Stomach (tissue), 9 donors: ENCODE measurements around the gene ADGRD1. TPM values are rescaled to one million over a fixed set of nuclear protein-coding genes. Genes with fewer than 3 reads are reported as not detected.

ENCODE experiments used
- DNase-seq, 2 donors: peaks; one replicate each; pipeline versions ENCODE4 v3.0.0 to v3.0.0-alpha.2; 2013 to 2019
- H3K27ac ChIP-seq, 5 donors: fragments of 200-600 bp in 4 of 5; sonication (generic) in 4 of 5; one replicate each; pipeline ENCODE4 v1.5.1; 2013 to 2019; ENCODE audit warnings: mild to moderate bottlenecking in 1 of 5, moderate library complexity in 1 of 5
- H3K27me3 ChIP-seq, 3 donors: fragments of 200-600 bp; sonication (generic); one replicate each; pipeline ENCODE4 v1.5.1; 2017 to 2019; ENCODE audit warnings: mixed run types in 1 of 3
- H3K36me3 ChIP-seq, 4 donors: fragments of 200-600 bp; sonication (generic); 1 replicate in 3 of 4; 2 replicates in 1 of 4; pipeline ENCODE4 v1.5.1; 2016 to 2019
- H3K4me1 ChIP-seq, 4 donors: fragments of 200-600 bp; sonication (generic); one replicate each; pipeline ENCODE4 v1.5.1; 2016 to 2019
- H3K4me3 ChIP-seq, 4 donors: fragments of 200-600 bp; sonication (generic) in 3 of 4; one replicate each; pipeline ENCODE4 v1.5.1; 2016 to 2019; ENCODE audit warnings: mild to moderate bottlenecking in 1 of 4
- H3K9me3 ChIP-seq, 4 donors: fragments of 200-600 bp; sonication (generic); one replicate each; pipeline ENCODE4 v1.5.1; 2016 to 2019
- CTCF ChIP-seq, 7 experiments: fragments of 450-650 bp in 4 of 7; fragments of 200-600 bp in 3 of 7; sonication (generic) in 3 of 7; IDR thresholded peaks; one replicate each; pipeline ENCODE4 v1.5.1; 2016 to 2019; ENCODE audit warnings: antibody characterized with exemption in 7 of 7, control low read depth in 2 of 7, mild to moderate bottlenecking in 1 of 7
- EP300 ChIP-seq: sonication (generic); formaldehyde crosslinking; IDR thresholded peaks from one replicate; pipeline ENCODE4 v1.6.1; 2017; ENCODE audit warnings: antibody characterized with exemption
- POLR2A ChIP-seq, 4 donors: fragments of 450-650 bp; IDR thresholded peaks; one replicate each; pipeline ENCODE4 v1.6.1; 2016; ENCODE audit warnings: antibody characterized with exemption in 4 of 4, control low read depth in 2 of 4, mild to moderate bottlenecking in 1 of 4, moderate library complexity in 1 of 4
- POLR2AphosphoS5 ChIP-seq, 3 donors: sonication (generic); formaldehyde crosslinking; IDR thresholded peaks; one replicate each; pipeline ENCODE4 v1.6.1; 2016; ENCODE audit warnings: antibody characterized with exemption in 3 of 3
- WGBS, 5 donors: extraction: QIAGEN DNeasy Blood & Tissue Kit in 3 of 5; methylation state at CpG; one replicate each; pipeline versions ENCODE4 v1.1.5 to v1.1.7; 2013 to 2018; 5-methylcytosine and 5-hydroxymethylcytosine counted together
- intact Hi-C: fragments of 100-400 bp; cut with DNase I; formaldehyde crosslinking; loops from one replicate; pipeline ENCODE4 v1.15.1; 2023; ENCODE audit warnings: low total_unique reads
- polyA plus RNA-seq, 3 donors: library from polyadenylated mRNA; stranded (reverse); fragments of 200-250 nt; gene quantifications; one replicate each; pipeline ENCODE4 v1.2.3, GENCODE V29; 2013
- total RNA-seq, 5 donors: library from RNA; depleted of rRNA; stranded (reverse); fragments of >200 nt; gene quantifications; one replicate each; pipeline versions ENCODE4 v1.1.0 to v1.2.3, GENCODE V29; 2014 to 2016
- donor health status: healthy with polysubstance abuse.
- donor health status: Bipolar disorder and iron deficiency.
- donor health status: healthy.

ADGRD1 gene
- total and polyA plus RNA-seq, 8 donors: 3.7 to 43.8 (median 15.4) TPM

GRCh38 chr12:130981074-130981742 is 27.5 kb downstream of the ADGRD1 start:
- no peak for DNase-seq
- Histone ChIP-seq H3K36me3 (peaks cover 0 to 6% (median 0%) of the 10 kb centered on the region in 4 donors), H3K9me3 (no peaks in the 10 kb centered on the region), H3K4me3 (no peak overlapping the region), H3K27me3 (peaks cover 0 to 11% (median 0%) of the 10 kb centered on the region in 3 donors), H3K27ac (no peak overlapping the region), H3K4me1 (peaks cover 0 to 13% (median 5%) of the 10 kb centered on the region in 4 donors)
- intact Hi-C loops: no loop called here
- WGBS, 5 donors: 43 to 61% (median 50%) methylated on average over 11 of the region's 11 CpGs
- TF ChIP-seq EP300 (no peak), CTCF (IDR thresholded peaks at IDR 0.05) (no peak), POLR2A (IDR thresholded peaks at IDR 0.05) (no peak), POLR2AphosphoS5 (IDR thresholded peaks at IDR 0.05) (no peak)

- Histone ChIP-seq H3K27me3 (peaks cover 0 to 11% (median 0%) of the 10 kb centered on the region in 3 donors), H3K9me3 (no peaks in the 10 kb centered on the region), H3K36me3 (no peaks in the 10 kb centered on the region), H3K4me1 (peaks cover 0 to 13% (median 5%) of the 10 kb centered on the region in 4 donors), H3K4me3 (no peak overlapping the region), H3K27ac (no peak overlapping the region)
- 88 to 92% (median 90%) methylated on average over 12 of the region's 12 CpGs for WGBS, 5 donors
- TF ChIP-seq POLR2AphosphoS5 (IDR thresholded peaks at IDR 0.05) (no peak), CTCF (IDR thresholded peaks at IDR 0.05) (no peak), EP300 (no peak), POLR2A (IDR thresholded peaks at IDR 0.05) (no peak)
- intact Hi-C loops: no loop called here
- DNase-seq: no peak
These were observed 28.2 kb downstream of the ADGRD1 start for GRCh38 chr12:130981911-130982310.

- intact Hi-C loops: no loop called here
- no peaks in the 10 kb centered on the region for H3K9me3 ChIP-seq
- H3K36me3 ChIP-seq: peaks cover 0 to 4% (median 0%) of the 10 kb centered on the region in 4 donors
- H3K4me1 ChIP-seq: peaks cover 0 to 13% (median 5%) of the 10 kb centered on the region in 4 donors
- peaks cover 0 to 11% (median 0%) of the 10 kb centered on the region in 3 donors for H3K27me3 ChIP-seq
- DNase-seq: no peak
- no peak for TF ChIP-seq POLR2A (IDR thresholded peaks at IDR 0.05)
- TF ChIP-seq POLR2AphosphoS5 (IDR thresholded peaks at IDR 0.05): no peak
- TF ChIP-seq EP300: no peak
- TF ChIP-seq CTCF (IDR thresholded peaks at IDR 0.05): no peak
- no peak overlapping the region for H3K4me3 ChIP-seq
- H3K27ac ChIP-seq: peak overlapping the region in 1 of 5 donors; percentile 8
- WGBS, 5 donors: 66 to 73% (median 71%) methylated on average over 11 of the region's 11 CpGs
These were observed 29.0 kb downstream of the ADGRD1 start for GRCh38 chr12:130982565-130983225.

- Histone ChIP-seq H3K27ac (peak overlapping the region in 2 of 5 donors; percentile 1 to 8), H3K36me3 (peaks cover 0 to 6% (median 0%) of the 10 kb centered on the region in 4 donors), H3K4me1 (peaks cover 0 to 13% (median 5%) of the 10 kb centered on the region in 4 donors), H3K4me3 (no peak overlapping the region), H3K9me3 (no peaks in the 10 kb centered on the region), H3K27me3 (peaks cover 0 to 11% (median 0%) of the 10 kb centered on the region in 3 donors)
- 32 to 59% (median 49%) methylated on average over 7 of the region's 7 CpGs for WGBS, 5 donors
- TF ChIP-seq EP300 (no peak), POLR2A (IDR thresholded peaks at IDR 0.05) (no peak), CTCF (IDR thresholded peaks at IDR 0.05) (no peak), POLR2AphosphoS5 (IDR thresholded peaks at IDR 0.05) (peak in 2 of 3 donors; percentile 11 to 52)
- intact Hi-C loops: no loop called here
- no peak for DNase-seq
These were observed 29.8 kb downstream of the ADGRD1 start for GRCh38 chr12:130983328-130984017.
